Measurements from ENCODE around the gene ZNF77. TPM values are rescaled to one million over a fixed set of nuclear protein-coding genes. Genes with fewer than 3 reads are reported as not detected.

ZNF77 gene
- total and polyA plus RNA-seq, 10 of the 15 experiments (the other 5 are each of a cell fraction or from before 2014, with no cell fraction given) = 1.9 to 4.7 (median 3.0) TPM

DNA sequence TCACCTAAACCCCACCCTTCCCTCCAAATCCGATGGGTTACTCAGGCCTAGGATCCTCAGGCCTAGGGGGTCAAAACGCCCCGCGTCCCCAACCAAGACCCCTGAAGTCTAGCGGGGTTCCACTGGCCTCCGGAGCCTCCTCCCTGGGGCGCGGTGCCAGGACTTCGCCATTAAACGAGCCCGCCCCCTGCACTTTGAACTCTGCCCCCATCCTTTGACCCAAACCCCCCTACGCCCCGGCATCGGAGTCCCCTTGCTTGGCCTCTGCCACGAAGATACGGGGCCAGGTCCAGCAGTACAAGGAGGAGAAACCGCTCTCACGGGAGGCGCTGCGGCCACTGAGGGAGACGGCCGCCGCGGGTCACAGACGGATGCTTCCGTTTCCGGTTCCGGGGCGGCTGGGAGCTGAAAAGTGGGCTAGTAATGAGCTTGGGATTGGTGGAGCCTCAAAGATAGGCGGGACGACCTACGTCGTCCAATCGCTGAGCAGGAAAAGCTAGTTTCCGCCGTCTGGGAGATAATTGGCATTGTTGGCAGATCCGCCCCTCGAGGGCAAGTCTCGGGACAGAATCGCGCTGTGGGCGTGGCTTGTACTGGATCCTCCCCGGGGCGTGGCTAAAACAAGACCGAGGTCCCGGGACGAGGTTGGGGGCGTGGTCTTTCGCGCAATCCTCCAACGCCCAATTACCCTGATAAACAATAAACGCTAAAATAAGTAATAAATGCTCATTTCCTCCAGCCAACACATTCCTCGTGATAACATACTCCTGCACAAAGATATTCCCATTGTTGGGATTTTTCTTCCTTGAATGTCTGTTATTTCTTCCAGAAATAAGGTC is 5.7 kb upstream of the ZNF77 start (continued):
- TF ChIP-seq, protein P1, sequence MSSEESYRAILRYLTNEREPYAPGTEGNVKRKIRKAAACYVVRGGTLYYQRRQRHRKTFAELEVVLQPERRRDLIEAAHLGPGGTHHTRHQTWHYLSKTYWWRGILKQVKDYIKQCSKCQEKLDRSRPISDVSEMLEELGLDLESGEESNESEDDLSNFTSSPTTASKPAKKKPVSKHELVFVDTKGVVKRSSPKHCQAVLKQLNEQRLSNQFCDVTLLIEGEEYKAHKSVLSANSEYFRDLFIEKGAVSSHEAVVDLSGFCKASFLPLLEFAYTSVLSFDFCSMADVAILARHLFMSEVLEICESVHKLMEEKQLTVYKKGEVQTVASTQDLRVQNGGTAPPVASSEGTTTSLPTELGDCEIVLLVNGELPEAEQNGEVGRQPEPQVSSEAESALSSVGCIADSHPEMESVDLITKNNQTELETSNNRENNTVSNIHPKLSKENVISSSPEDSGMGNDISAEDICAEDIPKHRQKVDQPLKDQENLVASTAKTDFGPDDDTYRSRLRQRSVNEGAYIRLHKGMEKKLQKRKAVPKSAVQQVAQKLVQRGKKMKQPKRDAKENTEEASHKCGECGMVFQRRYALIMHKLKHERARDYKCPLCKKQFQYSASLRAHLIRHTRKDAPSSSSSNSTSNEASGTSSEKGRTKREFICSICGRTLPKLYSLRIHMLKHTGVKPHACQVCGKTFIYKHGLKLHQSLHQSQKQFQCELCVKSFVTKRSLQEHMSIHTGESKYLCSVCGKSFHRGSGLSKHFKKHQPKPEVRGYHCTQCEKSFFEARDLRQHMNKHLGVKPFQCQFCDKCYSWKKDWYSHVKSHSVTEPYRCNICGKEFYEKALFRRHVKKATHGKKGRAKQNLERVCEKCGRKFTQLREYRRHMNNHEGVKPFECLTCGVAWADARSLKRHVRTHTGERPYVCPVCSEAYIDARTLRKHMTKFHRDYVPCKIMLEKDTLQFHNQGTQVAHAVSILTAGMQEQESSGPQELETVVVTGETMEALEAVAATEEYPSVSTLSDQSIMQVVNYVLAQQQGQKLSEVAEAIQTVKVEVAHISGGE (CRISPR knock-in tag; IDR thresholded peaks at IDR 0.05) = no peak
- TF ChIP-seq SRF (IDR thresholded peaks at IDR 0.05; ENCODE audit: low read depth in 2 of 2, low read length in 2 of 2) (no peak), ATF3 (IDR thresholded peaks at IDR 0.05; ENCODE audit: borderline replicate concordance, extremely low read depth, low read depth, low read length) (no peak), ZZZ3 (IDR thresholded peaks at IDR 0.05; ENCODE audit: control insufficient read depth, insufficient read length, low read depth) (no peak), NR2C1 (IDR thresholded peaks at IDR 0.05) (peak; percentile 100), CEBPZ (IDR thresholded peaks at IDR 0.05; ENCODE audit: low read depth, low read length) (peak; percentile 70), SUZ12 (IDR thresholded peaks at IDR 0.05; ENCODE audit: unreplicated experiment) (no peak), TCF3 (IDR thresholded peaks at IDR 0.05; ENCODE audit: borderline replicate concordance, insufficient read depth, low read depth, low read length) (0 out of 2 replicates have a peak, but pooled peaks have one; percentile 6), JUNB (IDR thresholded peaks at IDR 0.05) (no peak), BRCA1 (IDR thresholded peaks at IDR 0.05; ENCODE audit: low read depth, low read length) (no peak), SREBF2 (IDR thresholded peaks at IDR 0.05; ENCODE audit: low read length) (peak; percentile 58; the same call in 1 of the 2 replicates), NFYB (IDR thresholded peaks at IDR 0.05; ENCODE audit: insufficient read depth, low read depth, low read length) (peak; percentile 89), ZSCAN29 (IDR thresholded peaks at IDR 0.05) (no peak), RAD21 (IDR thresholded peaks at IDR 0.05; ENCODE audit: insufficient read depth, low read depth, low read length) (no peak), RUNX3 (IDR thresholded peaks at IDR 0.05; ENCODE audit: low read length) (peak; percentile 66), PAX8 (IDR thresholded peaks at IDR 0.05) (no peak), BCL11A (IDR thresholded peaks at IDR 0.05; ENCODE audit: low read depth, low read length) (no peak), RB1 (IDR thresholded peaks at IDR 0.05; ENCODE audit: borderline replicate concordance) (peak; percentile 78; the same call in 1 of the 2 replicates), USF2 (IDR thresholded peaks at IDR 0.05; ENCODE audit: borderline replicate concordance, low read depth, low read length) (no peak)

Data from GM12878 (cell line).